Measurements from ENCODE around the gene POR.

POR gene

DNA sequence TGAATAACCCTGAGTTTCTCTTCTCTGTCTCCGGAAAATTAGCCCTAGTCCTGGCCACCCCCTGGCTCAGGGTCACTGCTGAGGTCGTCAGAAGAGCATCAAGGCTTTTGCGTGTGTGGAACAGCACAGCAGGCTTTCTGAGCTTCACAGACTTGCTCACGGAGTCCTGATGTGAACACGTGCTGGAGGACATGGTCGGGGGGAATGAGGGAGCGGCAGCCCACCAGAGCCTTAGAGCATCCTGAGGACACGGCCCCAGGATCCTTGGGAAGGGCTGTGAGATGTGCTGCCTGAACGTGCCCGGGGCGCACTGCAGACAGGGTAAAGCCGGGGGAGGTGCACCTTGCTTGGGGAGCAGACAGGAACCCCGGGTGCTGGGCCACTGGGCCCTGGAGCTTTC lies 50.7 kb downstream of the POR start:
- TF ChIP-seq, protein P1, sequence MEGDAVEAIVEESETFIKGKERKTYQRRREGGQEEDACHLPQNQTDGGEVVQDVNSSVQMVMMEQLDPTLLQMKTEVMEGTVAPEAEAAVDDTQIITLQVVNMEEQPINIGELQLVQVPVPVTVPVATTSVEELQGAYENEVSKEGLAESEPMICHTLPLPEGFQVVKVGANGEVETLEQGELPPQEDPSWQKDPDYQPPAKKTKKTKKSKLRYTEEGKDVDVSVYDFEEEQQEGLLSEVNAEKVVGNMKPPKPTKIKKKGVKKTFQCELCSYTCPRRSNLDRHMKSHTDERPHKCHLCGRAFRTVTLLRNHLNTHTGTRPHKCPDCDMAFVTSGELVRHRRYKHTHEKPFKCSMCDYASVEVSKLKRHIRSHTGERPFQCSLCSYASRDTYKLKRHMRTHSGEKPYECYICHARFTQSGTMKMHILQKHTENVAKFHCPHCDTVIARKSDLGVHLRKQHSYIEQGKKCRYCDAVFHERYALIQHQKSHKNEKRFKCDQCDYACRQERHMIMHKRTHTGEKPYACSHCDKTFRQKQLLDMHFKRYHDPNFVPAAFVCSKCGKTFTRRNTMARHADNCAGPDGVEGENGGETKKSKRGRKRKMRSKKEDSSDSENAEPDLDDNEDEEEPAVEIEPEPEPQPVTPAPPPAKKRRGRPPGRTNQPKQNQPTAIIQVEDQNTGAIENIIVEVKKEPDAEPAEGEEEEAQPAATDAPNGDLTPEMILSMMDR (IDR thresholded peaks at IDR 0.05; ENCODE audit: low read length, missing control alignments): no peak
- DNase-seq (ENCODE audit: low read depth): no peak
- H3K4me3 ChIP-seq (replicated peaks; ENCODE audit: low read depth, low read length): no peak overlapping the region

DNA sequence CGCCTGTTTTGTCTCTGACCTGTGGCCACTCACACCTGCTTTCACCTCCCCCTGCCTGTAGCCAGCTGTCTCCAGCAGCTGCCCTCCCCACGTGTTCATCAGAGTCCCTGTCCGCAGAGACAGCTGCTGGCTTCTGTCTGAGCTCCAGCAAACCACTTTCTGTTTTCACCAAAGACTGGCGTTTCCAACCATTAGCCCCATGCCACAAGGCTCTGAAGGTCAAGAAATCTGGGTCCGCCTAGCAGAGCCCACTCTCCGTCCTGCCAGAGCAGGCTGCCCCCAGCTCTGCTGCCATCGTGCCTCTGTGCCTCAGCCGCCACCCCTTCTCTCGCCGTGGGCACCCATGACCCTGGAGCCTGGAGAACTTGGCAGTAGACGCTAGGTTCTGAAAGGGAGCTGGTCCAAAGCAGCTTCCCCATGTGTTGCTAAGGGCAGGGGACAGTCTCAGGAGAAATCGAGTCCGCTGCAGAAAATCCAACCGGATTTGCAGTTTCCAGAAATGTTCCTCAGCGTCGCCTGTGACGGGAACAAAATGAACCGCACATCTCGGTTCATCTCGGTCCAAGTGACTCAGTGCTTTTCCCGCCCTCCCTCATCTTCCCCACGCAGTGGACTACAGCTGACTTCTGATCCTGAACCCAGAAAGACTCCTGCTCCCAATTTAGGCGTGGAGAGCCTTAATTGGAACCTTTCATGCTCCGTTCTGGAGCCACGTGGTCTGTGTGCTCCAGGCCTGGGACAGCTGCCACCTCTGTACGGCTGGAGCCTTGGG lies 51.4 kb downstream of the POR start:
- no peak for DNase-seq (ENCODE audit: low read depth)
- H3K4me3 ChIP-seq (replicated peaks; ENCODE audit: low read depth, low read length): no peak overlapping the region
- TF ChIP-seq, protein P1 (IDR thresholded peaks at IDR 0.05; ENCODE audit: low read length, missing control alignments): no peak

DNA sequence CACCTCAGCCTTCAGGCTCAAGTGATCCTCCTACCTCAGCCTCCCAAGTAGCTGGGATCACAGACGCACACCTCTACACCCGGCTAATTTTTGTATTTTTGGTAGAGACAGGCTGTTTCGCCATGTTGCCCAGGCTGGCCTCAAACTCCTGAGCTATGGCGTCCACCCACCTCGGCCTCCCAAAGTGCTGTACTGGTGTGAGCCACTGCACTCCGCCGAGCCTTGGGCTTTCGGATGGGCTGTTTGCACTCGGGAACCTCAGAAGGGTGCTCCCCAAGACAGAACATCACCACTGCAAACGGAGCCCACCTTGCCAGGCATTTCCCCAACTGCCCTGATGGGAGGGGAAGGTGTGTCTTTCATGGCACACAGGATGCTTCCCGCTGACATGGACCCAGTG lies 52.1 kb downstream of the POR start:
- TF ChIP-seq, protein P1 (IDR thresholded peaks at IDR 0.05; ENCODE audit: low read length, missing control alignments): no peak
- H3K4me3 ChIP-seq (replicated peaks; ENCODE audit: low read depth, low read length): no peak overlapping the region
- no peak for DNase-seq (ENCODE audit: low read depth)

DNA sequence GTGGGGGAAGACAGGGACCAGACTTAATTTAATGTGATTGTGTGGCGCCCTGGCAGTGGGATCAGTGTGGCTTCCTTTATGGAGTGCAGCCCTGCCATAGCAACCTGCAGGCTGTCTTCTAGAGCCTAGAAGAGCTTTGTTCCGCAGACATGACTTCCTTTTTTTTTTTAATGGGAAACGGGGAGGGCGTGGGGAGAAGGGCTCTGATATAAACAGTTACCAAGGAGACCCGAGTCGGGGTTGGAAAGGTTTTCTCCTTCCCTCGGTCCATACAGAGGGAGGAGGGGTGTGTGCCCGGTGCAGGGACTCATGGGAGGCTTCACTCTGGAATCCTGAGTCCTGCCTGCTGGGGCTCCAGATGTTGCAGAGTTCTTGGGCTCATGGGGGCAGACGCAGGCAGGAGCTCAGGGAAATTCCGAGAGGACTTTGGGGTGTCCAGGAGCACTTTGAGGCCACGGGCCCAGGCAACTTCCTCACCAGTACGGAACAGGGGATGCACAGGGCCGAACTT lies 52.6 kb downstream of the POR start:
- DNase-seq (ENCODE audit: low read depth): no peak
- H3K4me3 ChIP-seq (replicated peaks; ENCODE audit: low read depth, low read length): no peak overlapping the region
- TF ChIP-seq, protein P1 (IDR thresholded peaks at IDR 0.05; ENCODE audit: low read length, missing control alignments): no peak

DNA sequence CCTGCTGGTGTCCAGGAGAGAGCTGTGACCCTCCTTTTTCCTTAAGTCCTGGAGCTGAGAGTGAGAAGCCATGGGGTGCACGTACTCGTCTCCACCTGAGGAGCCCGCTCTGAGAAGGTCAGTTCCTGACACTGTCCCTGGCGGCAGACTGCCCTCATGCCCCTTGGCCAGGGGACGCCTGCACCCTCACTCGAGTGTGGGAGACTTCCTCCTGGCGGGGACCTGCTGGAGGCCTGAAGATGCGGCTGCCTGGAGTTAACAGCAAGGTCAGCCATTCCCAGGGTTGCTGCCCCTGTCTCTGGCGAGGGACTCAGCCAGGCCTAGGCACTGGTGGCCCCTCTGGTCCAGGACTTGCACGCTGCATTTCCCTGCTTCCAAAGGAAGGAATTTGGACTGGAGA lies 53.1 kb downstream of the POR start:
- DNase-seq (ENCODE audit: low read depth): no peak
- TF ChIP-seq, protein P1 (IDR thresholded peaks at IDR 0.05; ENCODE audit: low read length, missing control alignments): no peak
- no peak overlapping the region for H3K4me3 ChIP-seq (replicated peaks; ENCODE audit: low read depth, low read length)

DNA sequence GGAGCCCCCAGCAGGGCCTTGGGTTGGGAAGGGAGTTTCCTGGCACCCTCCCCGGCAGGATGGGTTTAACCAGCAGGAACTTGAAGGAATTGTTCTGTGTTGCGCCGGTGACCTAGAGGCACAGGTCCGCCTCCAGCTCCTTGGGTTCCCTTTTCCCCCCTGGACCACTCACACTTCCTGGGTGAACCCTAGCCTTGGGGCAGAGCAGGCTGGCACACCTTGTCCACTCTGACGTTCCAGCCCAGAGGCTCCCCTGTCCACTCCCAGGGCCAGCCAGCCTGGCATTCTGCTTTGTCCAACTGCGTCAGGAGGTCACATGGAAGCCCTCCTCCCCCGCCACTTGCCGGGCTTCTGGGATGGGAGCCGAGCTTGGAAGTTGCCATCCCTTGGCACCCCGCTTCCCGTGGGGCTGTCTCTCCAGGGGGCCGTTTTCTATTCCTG lies 53.6 kb downstream of the POR start:
- DNase-seq (ENCODE audit: low read depth): no peak
- no peak overlapping the region for H3K4me3 ChIP-seq (replicated peaks; ENCODE audit: low read depth, low read length)
- TF ChIP-seq, protein P1 (IDR thresholded peaks at IDR 0.05; ENCODE audit: low read length, missing control alignments): no peak

DNA sequence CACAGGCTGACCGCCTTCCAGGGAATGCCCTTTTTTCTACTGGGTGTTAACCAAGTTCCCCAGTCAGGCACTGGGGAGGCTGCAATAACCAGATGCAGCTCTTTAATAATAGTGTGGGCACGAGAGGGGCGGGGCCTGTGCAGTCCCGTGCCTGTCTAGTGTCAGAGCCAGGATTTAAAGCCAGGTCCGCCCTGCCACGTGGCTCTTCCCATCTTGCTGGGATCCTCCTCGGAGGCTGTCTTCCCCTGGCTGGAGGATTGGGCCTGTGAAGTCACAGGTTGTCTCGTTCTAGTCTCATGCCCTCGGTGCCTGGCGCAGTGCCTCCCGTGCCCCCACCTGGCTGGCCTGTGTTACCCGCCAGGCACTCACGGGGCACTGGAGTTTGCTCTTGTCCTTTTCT lies 54.2 kb downstream of the POR start:
- H3K4me3 ChIP-seq (replicated peaks; ENCODE audit: low read depth, low read length): no peak overlapping the region
- TF ChIP-seq, protein P1 (IDR thresholded peaks at IDR 0.05; ENCODE audit: low read length, missing control alignments): no peak
- no peak for DNase-seq (ENCODE audit: low read depth)

All from fibroblast of pulmonary artery (primary cell).